OCI-LY7 (cell line): ENCODE measurements around the gene STAM2.

Source experiments
- EZH2phosphoT487 ChIP-seq: fragments of 200-600 bp; sonication (generic); IDR thresholded peaks from 2 replicates; pipeline ENCODE4 v1.6.1; 2018; ENCODE audit warnings: low read depth, borderline replicate concordance, mild to moderate bottlenecking, mixed run types, antibody characterized with exemption, low read length, moderate library complexity, mixed read lengths
- TF ChIP-seq, protein P1 (sequence below): fragments of 200-600 bp; sonication (generic); conservative IDR thresholded peaks from 2 replicates; pipeline ENCODE4 v1.5.1; 2014; ENCODE audit warnings: mild to moderate bottlenecking, antibody characterized with exemption, low read length, moderate library complexity, mixed read lengths

DNA sequence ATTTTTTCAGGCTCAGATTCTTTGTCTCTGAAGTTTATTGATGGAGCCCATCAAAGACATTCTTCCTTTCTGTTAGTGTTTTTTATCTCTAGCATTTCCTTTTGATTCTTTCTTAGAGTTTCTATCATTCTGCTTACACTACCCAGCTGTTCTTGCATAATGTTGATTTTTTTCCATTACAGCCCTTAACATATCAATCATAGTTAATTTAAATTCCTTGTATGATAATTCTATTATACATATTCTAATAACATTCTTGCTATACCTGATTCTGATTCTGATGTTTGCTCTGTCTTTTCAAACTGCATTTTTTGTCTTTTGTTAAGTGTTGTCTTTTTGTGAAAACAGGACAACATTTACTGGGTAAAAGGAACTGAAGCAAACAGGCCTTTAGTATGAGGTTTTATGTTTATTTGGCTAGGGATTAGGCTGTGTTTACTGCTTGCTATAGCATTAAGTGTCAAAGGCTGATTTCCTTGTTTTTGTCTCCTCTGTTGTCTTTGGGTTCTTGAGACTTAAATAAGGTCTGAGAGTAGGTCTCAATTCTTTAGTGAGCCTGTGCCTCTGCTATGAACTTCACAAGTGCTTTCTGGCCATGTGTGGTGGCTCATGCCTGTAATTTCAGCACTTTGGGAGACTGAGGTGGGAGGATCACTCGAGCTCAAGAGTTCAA lies 8.0 kb upstream of the STAM2 start:
- TF ChIP-seq, protein P1, sequence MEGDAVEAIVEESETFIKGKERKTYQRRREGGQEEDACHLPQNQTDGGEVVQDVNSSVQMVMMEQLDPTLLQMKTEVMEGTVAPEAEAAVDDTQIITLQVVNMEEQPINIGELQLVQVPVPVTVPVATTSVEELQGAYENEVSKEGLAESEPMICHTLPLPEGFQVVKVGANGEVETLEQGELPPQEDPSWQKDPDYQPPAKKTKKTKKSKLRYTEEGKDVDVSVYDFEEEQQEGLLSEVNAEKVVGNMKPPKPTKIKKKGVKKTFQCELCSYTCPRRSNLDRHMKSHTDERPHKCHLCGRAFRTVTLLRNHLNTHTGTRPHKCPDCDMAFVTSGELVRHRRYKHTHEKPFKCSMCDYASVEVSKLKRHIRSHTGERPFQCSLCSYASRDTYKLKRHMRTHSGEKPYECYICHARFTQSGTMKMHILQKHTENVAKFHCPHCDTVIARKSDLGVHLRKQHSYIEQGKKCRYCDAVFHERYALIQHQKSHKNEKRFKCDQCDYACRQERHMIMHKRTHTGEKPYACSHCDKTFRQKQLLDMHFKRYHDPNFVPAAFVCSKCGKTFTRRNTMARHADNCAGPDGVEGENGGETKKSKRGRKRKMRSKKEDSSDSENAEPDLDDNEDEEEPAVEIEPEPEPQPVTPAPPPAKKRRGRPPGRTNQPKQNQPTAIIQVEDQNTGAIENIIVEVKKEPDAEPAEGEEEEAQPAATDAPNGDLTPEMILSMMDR: no peak
- TF ChIP-seq EZH2phosphoT487: no peak
